IPS-NIHi7 (cell line): Measurements from ENCODE around the gene CRISPLD2.

Experiments
- DNase-seq: peaks from one replicate; pipeline ENCODE4 v3.0.0; 2012; ENCODE audit warnings: mixed read lengths; ENCODE audit errors: extremely low spot score

CRISPLD2 gene

GRCh38 chr16:84800158-84800978, 19.4 kb upstream of the CRISPLD2 start:
- no peak for DNase-seq

GRCh38 chr16:84803146-84803545, 16.6 kb upstream of the CRISPLD2 start:
- no peak for DNase-seq

GRCh38 chr16:84804326-84804725, 15.5 kb upstream of the CRISPLD2 start:
- DNase-seq: no peak

- peak; percentile 65 for DNase-seq
Measured at GRCh38 chr16:84806256-84806889, 13.4 kb upstream of the CRISPLD2 start.

GRCh38 chr16:84806890-84807258, 12.9 kb upstream of the CRISPLD2 start:
- DNase-seq: no peak

DNA sequence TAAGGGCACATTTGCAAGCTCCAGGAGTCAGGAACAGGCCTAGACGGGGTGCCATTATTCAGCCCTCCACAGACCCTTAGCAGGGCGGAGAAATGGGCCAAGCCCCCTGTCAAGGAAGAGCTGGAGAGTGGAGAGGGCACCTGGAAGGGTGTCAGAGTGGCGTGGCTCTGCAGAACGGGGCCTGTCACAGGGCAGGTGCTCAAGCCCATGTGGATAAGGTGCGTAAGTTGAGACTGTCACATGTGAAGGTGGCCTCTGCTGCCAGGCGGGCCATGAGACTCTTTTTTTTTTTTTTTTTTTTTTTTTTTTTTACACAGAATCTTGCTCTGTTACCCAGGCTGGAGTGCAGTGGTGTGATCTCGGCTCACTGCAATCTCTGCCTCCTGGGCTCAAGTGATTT, 12.0 kb upstream of the CRISPLD2 start:
- DNase-seq: no peak

DNA sequence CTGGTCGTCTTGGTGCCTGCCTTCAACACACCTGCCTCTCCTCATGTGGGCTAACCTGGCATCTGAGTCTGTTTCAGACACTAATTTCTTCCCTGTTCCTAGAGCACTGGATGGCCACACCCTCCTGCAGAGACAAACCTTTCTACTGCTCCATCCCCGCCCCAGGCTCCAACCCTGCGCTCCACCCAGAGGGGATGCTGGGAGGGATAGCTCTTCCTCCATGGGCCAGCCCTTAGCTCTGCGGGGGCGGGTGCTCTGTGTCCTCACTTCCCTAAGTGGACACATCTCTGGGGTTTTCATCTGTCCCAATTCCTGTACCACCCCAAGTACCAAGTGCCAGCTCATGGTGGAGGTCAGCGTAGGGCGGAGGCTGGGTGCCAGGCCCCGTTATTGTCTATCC, 11.0 kb upstream of the CRISPLD2 start:
- no peak for DNase-seq

DNA sequence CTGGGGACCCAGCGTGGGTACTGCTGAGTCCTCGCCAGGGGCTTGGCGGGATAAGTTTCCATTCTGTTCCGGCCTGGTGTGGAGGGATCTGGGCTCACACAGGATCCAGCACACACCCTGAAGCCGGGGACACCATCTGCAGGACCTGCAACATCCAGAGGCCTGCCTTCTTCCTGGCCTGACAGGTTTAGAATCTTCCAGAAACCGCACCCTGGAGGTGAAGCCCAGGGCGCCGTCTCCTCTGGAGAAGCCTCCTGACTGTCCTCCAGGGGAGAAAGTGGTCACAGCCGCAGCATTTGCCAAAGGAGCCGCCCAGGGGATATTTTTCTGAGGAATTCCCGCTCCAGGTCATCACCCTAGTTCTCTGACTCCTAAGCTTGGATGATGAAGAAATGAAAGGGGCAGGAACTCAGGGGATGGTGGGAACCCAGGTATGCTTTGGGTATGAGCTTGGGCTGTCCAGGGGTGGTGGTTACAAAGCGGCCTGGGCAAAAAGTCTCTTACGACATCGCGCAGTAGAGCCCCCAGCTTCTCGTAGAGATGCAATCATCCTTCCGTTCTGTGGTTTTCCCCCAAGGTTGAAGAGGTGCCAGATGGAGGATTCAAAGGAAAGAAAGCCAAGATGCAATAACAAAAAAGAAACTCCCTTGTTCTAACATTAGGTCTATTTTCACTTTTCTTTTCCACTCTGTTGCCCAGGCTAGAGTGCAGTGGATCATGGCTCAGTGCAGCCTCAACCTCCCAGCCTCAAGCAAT, 9.1 kb upstream of the CRISPLD2 start:
- no peak for DNase-seq

GRCh38 chr16:84811529-84811928, 8.3 kb upstream of the CRISPLD2 start:
- no peak for DNase-seq

- no peak for DNase-seq
Measured at GRCh38 chr16:84813141-84813934, 6.4 kb upstream of the CRISPLD2 start.

DNA sequence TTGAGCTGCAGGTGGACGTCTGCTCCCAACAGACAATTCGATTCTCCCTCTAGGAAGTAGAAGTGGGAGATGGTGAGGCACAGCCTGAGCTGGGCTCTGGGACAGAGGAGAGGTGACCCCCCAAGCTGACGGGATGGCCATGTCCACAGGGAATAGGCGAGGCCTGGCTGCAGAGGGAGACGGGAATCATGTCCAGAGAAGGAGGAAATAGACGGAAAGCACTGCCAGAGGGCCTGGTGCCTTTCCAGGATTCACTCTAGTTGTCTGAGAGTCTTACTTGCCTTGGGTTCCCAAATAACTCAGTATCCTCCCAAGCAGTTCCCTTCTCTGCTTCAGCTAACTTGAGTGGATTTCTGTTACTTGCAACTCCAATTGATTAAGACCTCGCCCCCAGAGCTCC, 4.3 kb upstream of the CRISPLD2 start:
- no peak for DNase-seq

- DNase-seq: no peak
Measured at GRCh38 chr16:84816023-84816422, 3.8 kb upstream of the CRISPLD2 start.

- DNase-seq: no peak
Measured at GRCh38 chr16:84816485-84816884, 3.3 kb upstream of the CRISPLD2 start.

DNA sequence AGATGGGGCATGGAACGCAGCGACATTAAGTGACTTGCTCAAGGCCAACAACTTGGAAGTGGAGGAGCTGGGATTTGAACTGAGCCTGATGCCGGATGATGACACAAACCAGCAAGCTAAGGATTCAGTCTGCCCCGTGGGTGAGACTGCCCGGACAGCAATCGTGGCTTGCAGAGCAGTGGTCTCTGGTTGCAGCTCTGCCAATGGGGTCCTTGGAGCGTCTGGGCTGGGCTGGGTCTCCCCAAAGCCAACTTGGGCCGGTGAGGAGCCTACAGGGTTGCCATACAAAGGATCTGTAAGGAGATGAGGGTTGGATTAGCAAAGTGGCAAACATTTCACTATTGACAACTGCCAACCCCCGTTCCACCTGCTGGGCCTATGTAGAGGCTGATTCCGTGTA, 2.6 kb upstream of the CRISPLD2 start:
- DNase-seq: no peak

- DNase-seq: no peak
Measured at GRCh38 chr16:84817613-84818012, 2.2 kb upstream of the CRISPLD2 start.

- DNase-seq: no peak
Measured at GRCh38 chr16:84818133-84818532, 1.7 kb upstream of the CRISPLD2 start.

- peak; percentile 57 for DNase-seq
Measured at GRCh38 chr16:84818989-84819643, 669 bp upstream of the CRISPLD2 start.

- no peak for DNase-seq
Measured at GRCh38 chr16:84820305-84820684, 510 bp downstream of the CRISPLD2 start.

DNA sequence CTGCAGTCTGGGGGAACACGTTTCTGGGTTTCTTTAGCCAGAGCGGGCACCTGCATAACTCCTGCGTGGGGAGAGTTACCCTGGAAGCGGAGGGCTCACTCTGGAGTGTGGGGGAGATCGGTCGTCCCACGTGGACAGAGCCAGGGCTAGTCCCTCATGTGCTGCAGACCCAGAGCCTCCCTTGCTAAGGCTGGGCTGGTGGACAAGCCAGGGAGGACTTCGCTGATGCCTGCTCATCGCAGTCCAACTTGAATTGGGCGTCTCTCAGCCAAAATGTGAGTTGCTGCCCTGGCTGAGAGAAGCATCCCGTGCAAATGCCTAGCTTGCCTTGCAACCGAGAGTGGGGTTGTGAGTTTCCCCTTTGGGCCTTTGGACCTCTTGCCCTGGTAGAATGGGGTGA, 986 bp downstream of the CRISPLD2 start:
- no peak for DNase-seq

GRCh38 chr16:84821179-84821578, 1.4 kb downstream of the CRISPLD2 start:
- no peak for DNase-seq
